GM23248 (cell line): Measurements from ENCODE around the gene DECR2.

ENCODE experiments used
- EZH2 ChIP-seq: fragments of 200-600 bp; sonication (generic); IDR thresholded peaks from 2 replicates; pipeline ENCODE4 v1.6.1; 2018; ENCODE audit warnings: antibody characterized with exemption, mild to moderate bottlenecking; ENCODE audit not compliant: insufficient read depth, poor library complexity, severe bottlenecking
- EZH2phosphoT487 ChIP-seq: fragments of 200-600 bp; sonication (generic); IDR thresholded peaks from 2 replicates; pipeline ENCODE4 v1.6.1; 2018; ENCODE audit warnings: antibody characterized with exemption, moderate library complexity, mild to moderate bottlenecking, low read depth; ENCODE audit not compliant: insufficient read depth

DNA sequence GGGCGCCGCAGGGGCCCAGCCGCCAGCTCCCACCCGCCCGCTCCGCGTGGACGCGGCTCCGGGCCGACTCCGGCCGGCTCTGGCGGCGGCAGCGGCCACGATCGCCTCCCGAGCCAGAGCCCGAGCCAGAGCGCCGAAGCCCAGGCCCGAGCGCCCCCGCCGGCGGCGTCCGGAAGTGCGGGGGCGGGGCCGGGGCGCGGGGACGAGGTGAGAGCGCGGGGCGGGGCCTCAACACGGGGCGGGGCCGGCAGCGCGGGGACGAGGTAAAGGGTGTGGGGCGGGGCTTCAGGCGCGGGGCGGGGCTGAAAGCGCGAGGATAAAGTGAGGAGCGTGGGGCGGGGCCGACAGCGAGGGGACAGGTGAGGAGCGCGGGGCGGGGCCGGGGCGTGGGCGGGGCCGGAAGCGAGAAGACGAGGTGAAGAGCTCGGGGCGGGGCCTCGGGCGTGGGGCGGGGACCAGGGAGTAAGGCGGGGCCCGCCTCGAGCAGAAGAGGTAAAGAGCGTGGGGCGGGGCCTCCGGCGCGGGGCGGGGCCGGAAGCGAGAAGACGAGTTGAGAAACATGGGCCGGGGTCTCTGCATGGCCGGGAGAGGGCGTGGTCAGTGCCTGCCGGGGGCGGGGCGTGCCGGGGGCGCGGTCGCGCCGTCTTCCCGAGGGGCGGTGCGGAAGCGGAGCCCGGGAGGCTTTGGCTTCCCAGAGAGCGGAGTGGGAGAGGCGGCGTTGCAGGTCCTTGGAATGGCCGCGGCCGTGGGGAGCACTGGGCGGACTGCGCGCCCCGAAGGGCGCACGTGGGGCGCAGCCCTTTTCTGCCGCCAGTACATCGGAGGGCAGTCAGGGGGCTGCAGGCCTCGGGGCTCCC is 48.9 kb upstream of the DECR2 start, which contains the start of gene AXIN1:
- TF ChIP-seq EZH2: no peak
- TF ChIP-seq EZH2phosphoT487: no peak
